GM12878 (cell line): Measurements from ENCODE around the gene THRAP3. TPM values are rescaled to one million over a fixed set of nuclear protein-coding genes. Genes with fewer than 3 reads are reported as not detected.

Experiments
- ATAC-seq: fragments of 200-7000 bp; cut with Tn5 transposase; 3 replicates; pipeline ENCODE4 v1.9.1; 2020; ENCODE audit warnings: mild to moderate bottlenecking, moderate library complexity
- BruUV-seq: library from RNA; stranded (reverse); fragments of 400-500 nt; replicated peaks from 2 replicates; lab custom pipeline; 2021; lab: Mats Ljungman, UMichigan
- CTCF ChIA-PET: fragments of 300-600 bp; sonication (Branson Sonifier 250); formaldehyde crosslinking; extraction: SDS; loops from one replicate; lab custom pipeline; 2021; ENCODE audit warnings: inconsistent platforms; lab: Yijun Ruan, JAX
- POLR2A ChIA-PET: fragments of 350-600 bp; formaldehyde crosslinking; extraction: SDS; loops from one replicate; lab custom pipeline; 2021; ENCODE audit warnings: inconsistent platforms; lab: Charles Lee
- RAD21 ChIA-PET: fragments of 300-600 bp; sonication (Branson Sonifier 250); formaldehyde crosslinking; loops from one replicate; lab custom pipeline; 2023; ENCODE audit warnings: antibody characterized with exemption; ENCODE audit not compliant: unreplicated experiment; lab: Charles Lee
- SMC1A ChIA-PET: fragments of 300-600 bp; sonication (Branson Sonifier 250); formaldehyde crosslinking; loops from one replicate; lab custom pipeline; 2023; ENCODE audit not compliant: unreplicated experiment, uncharacterized antibody; lab: Charles Lee
- DNase-seq: peaks from one replicate; pipeline ENCODE4 v3.0.0-alpha.2; 2011; ENCODE audit warnings: low read depth, low spot score
- FAIRE-seq: peaks from 3 replicates; lab custom pipeline; 2011; peaks lifted over from hg19 to GRCh38; lab: Jason Lieb, UNC
- H2AFZ ChIP-seq: 2 replicates; pipeline ENCODE4 v1.6.0; 2011; ENCODE audit warnings: low read depth, low read length, control low read depth; ENCODE audit not compliant: control insufficient read depth
- H3K27ac ChIP-seq: 2 replicates; pipeline ENCODE4 v1.5.1; 2011; ENCODE audit warnings: control low read depth; ENCODE audit not compliant: control insufficient read depth, insufficient read depth
- H3K27me3 ChIP-seq, 2 experiments: replicated peaks in 1 of 2; 2 replicates each; pipeline versions ENCODE4 v1.6.0 to v1.6.1; 2011; ENCODE audit warnings: low read length in 1 of 2; ENCODE audit not compliant: control insufficient read depth in 2 of 2, insufficient read depth in 2 of 2
- H3K36me3 ChIP-seq, 2 experiments: 2 replicates each; pipeline ENCODE4 v1.5.1; 2011; ENCODE audit warnings: low read length in 1 of 2; ENCODE audit not compliant: control insufficient read depth in 2 of 2, insufficient read depth in 2 of 2
- H3K4me1 ChIP-seq: 2 replicates; pipeline ENCODE4 v1.6.1; 2011; ENCODE audit warnings: mild to moderate bottlenecking, low read length, moderate library complexity, mixed read lengths; ENCODE audit not compliant: control insufficient read depth, insufficient read depth
- H3K4me2 ChIP-seq: 2 replicates; pipeline ENCODE4 v1.6.0; 2011; ENCODE audit warnings: control low read depth; ENCODE audit not compliant: control insufficient read depth, insufficient read depth
- H3K4me3 ChIP-seq: fragments of 200-600 bp; sonication (generic); 2 replicates; pipeline ENCODE4 v1.5.1; 2016
- H3K79me2 ChIP-seq: 2 replicates; pipeline ENCODE4 v1.6.0; 2011; ENCODE audit warnings: low read length; ENCODE audit not compliant: control insufficient read depth, insufficient read depth
- H3K9ac ChIP-seq: 2 replicates; pipeline ENCODE4 v1.8.0; 2011; ENCODE audit warnings: low read length, control low read depth, mixed read lengths; ENCODE audit not compliant: control insufficient read depth, insufficient read depth
- H3K9me3 ChIP-seq: replicated peaks from 3 replicates; pipeline ENCODE4 v1.5.1; 2011; ENCODE audit warnings: mild to moderate bottlenecking, low read length; ENCODE audit not compliant: control insufficient read depth, insufficient read depth
- H4K20me1 ChIP-seq: 2 replicates; pipeline ENCODE4 v1.6.0; 2011; ENCODE audit not compliant: control insufficient read depth, insufficient read depth
- FOXM1 ChIP-seq: IDR thresholded peaks from 2 replicates; pipeline ENCODE4 v1.6.1; 2012; ENCODE audit warnings: low read depth, mild to moderate bottlenecking, inconsistent platforms, low read length, moderate library complexity
- RAD51 ChIP-seq: fragments of 450-650 bp; IDR thresholded peaks from 2 replicates; pipeline ENCODE4 v1.6.1; 2016; ENCODE audit warnings: moderate library complexity, mild to moderate bottlenecking, inconsistent platforms
- ZNF217 ChIP-seq: fragments of 450-650 bp; IDR thresholded peaks from 2 replicates; pipeline ENCODE4 v1.6.1; 2017; ENCODE audit warnings: antibody characterized with exemption, mild to moderate bottlenecking
- WGBS: methylation state at CpG from one replicate; pipeline ENCODE4 v1.1.6; 2016; ENCODE audit warnings: low lambda C conversion rate; ENCODE audit not compliant: insufficient replicate concordance, insufficient coverage; ENCODE audit errors: missing lambda C conversion rate; 5-methylcytosine and 5-hydroxymethylcytosine counted together
- in situ Hi-C: fragments of 300-500 bp; cut with MboI; formaldehyde crosslinking; loops from 9 replicates; pipeline ENCODE4 v1.14.3; 2018; ENCODE audit warnings: mixed read lengths
- intact Hi-C: fragments of 100-400 bp; cut with micrococcal nuclease; formaldehyde crosslinking; loops from one replicate; pipeline ENCODE4 v1.14.2; 2022; ENCODE audit not compliant: unreplicated experiment
- polyA plus RNA-seq, 11 experiments: library from polyadenylated mRNA; depleted of rRNA in 4 of 11; unstranded in 6 of 11; stranded (reverse) in 5 of 11; fragments of >200 nt; fragmentation: Nextera tagmentation in 4 of 11; fragmentation: Illumina TruSeq in 1 of 11; extraction: Ambion mirVana in 4 of 11; extraction: Trizol in 1 of 11; gene quantifications; 1 replicate in 1 of 11; 2 replicates in 10 of 11; pipeline versions ENCODE4 v1.2.1 to v1.2.3, GENCODE V29; 2011 to 2016; ENCODE audit warnings: inconsistent platforms in 2 of 11, missing spikeins in 2 of 11, low read depth in 1 of 11
- total RNA-seq, 4 experiments: library from RNA; depleted of rRNA in 3 of 4; stranded (reverse); fragments of >200 nt in 3 of 4; fragmentation: Illumina TruSeq in 1 of 4; extraction: Trizol in 1 of 4; gene quantifications; 2 replicates each; pipeline versions ENCODE4 v1.2.1 to v1.2.3, GENCODE V29; 2013 to 2021
- TF ChIP-seq, protein P1 (sequence below): fragments of 450-650 bp; IDR thresholded peaks from 2 replicates; pipeline ENCODE4 v1.6.1; 2017; ENCODE audit warnings: mild to moderate bottlenecking, moderate library complexity
- TF ChIP-seq, protein P2 (sequence below): fragments of 450-650 bp; IDR thresholded peaks from 2 replicates; pipeline ENCODE4 v1.6.1; 2016; ENCODE audit warnings: mild to moderate bottlenecking

THRAP3 gene
- total and polyA plus RNA-seq, 10 of the 15 experiments (the other 5 are each of a cell fraction or from before 2014, with no cell fraction given): 76.3 to 173 (median 136) TPM

DNA sequence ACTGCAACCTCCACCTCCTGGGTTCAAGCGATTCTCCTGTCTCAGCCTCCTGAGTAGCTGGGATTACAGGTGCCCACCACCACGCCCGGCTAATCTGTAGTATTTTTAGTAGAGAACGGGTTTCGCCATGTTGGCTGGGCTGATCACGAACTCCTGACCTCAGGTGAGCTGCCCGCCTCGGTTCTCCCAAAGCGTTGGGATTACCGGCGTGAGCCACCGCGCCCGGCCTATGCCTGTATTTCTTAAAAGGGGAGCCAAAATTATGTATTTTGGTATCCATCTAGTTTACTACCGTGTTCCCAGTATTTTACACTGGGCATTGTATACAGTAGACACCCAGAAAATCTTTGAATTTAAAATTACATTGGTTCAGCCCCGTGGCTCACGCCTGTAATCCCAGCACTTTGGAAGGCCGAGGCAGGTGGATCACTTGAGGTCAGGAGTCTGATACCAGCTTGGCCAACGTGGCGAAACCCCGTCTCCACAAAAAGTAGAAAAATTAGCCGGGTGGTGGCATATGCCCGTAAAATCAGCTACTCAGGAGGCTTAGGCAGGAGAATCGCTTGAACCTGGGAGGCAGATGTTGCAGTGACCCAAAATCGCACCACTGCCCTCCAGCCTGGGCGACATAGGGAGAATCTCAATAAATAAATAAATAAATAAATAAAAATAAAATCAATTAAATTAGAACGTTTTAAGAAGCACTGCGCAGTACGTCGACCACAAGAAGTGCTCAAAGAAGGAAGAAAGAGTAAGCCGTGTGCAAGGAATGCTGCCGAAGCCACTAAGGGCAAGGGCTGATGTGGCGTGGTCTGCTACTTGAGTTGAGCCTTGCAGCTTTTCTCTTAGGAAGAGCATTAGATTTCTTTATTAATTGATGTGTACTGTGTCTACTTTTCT, 1.5 kb upstream of the THRAP3 start:
- ChIA-PET RAD21 (interaction anchor here (0.6 to 3.8 kb wide), 12 partner anchors 11 to 228 kb away, joined by 3 to 54 read pairs (median 4); partner anchors contain the start of genes OSCP1, SH3D21 and TRAPPC3), POLR2A (interaction anchor here (0.6 to 3.7 kb wide), 11 partner anchors 12 to 84 kb away, joined by 3 to 23 read pairs (median 10); partner anchors contain the start of genes MAP7D1, SH3D21 and TRAPPC3), SMC1A (interaction anchor here (0.5 to 2.7 kb wide), 9 partner anchors 9 to 199 kb away, joined by 3 to 27 read pairs (median 4); partner anchors contain the start of genes MAP7D1 and TRAPPC3), CTCF (interaction anchor here (0.6 to 4.4 kb wide), 10 partner anchors 13 to 198 kb away, joined by 3 to 29 read pairs (median 4); partner anchors contain the start of gene TRAPPC3)
- peak overlapping the region; percentile 88 for H3K27ac ChIP-seq
- peak overlapping the region; percentile 65 for H2AFZ ChIP-seq
- 0 out of 2 replicates have a peak, but pooled peaks cover 4% of the 10 kb centered on the region for H4K20me1 ChIP-seq
- peaks cover 2 to 4% of the 10 kb centered on the region in 2 experiments; a peak in 1 of 4 replicates for H3K36me3 ChIP-seq
- intact Hi-C loops: loop anchor here (10.0 kb wide), 1 partner anchor 162 kb away; the partner anchor contains the start of gene STK40
- DNase-seq (no peak), ATAC-seq (no peak), FAIRE-seq (no peak)
- BruUV-seq: no TSS peak
- in situ Hi-C loops: no loop called here
- H3K9me3 ChIP-seq: no peaks in the 10 kb centered on the region
- peak overlapping the region; percentile 67 for H3K4me3 ChIP-seq
- TF ChIP-seq ZNF217 (no peak), RAD51 (no peak), FOXM1 (no peak)
- TF ChIP-seq, protein P1, sequence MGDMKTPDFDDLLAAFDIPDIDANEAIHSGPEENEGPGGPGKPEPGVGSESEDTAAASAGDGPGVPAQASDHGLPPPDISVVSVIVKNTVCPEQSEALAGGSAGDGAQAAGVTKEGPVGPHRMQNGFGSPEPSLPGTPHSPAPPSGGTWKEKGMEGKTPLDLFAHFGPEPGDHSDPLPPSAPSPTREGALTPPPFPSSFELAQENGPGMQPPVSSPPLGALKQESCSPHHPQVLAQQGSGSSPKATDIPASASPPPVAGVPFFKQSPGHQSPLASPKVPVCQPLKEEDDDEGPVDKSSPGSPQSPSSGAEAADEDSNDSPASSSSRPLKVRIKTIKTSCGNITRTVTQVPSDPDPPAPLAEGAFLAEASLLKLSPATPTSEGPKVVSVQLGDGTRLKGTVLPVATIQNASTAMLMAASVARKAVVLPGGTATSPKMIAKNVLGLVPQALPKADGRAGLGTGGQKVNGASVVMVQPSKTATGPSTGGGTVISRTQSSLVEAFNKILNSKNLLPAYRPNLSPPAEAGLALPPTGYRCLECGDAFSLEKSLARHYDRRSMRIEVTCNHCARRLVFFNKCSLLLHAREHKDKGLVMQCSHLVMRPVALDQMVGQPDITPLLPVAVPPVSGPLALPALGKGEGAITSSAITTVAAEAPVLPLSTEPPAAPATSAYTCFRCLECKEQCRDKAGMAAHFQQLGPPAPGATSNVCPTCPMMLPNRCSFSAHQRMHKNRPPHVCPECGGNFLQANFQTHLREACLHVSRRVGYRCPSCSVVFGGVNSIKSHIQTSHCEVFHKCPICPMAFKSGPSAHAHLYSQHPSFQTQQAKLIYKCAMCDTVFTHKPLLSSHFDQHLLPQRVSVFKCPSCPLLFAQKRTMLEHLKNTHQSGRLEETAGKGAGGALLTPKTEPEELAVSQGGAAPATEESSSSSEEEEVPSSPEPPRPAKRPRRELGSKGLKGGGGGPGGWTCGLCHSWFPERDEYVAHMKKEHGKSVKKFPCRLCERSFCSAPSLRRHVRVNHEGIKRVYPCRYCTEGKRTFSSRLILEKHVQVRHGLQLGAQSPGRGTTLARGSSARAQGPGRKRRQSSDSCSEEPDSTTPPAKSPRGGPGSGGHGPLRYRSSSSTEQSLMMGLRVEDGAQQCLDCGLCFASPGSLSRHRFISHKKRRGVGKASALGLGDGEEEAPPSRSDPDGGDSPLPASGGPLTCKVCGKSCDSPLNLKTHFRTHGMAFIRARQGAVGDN: peak; percentile 22; the same call in 1 of the 2 replicates
- TF ChIP-seq, protein P2, sequence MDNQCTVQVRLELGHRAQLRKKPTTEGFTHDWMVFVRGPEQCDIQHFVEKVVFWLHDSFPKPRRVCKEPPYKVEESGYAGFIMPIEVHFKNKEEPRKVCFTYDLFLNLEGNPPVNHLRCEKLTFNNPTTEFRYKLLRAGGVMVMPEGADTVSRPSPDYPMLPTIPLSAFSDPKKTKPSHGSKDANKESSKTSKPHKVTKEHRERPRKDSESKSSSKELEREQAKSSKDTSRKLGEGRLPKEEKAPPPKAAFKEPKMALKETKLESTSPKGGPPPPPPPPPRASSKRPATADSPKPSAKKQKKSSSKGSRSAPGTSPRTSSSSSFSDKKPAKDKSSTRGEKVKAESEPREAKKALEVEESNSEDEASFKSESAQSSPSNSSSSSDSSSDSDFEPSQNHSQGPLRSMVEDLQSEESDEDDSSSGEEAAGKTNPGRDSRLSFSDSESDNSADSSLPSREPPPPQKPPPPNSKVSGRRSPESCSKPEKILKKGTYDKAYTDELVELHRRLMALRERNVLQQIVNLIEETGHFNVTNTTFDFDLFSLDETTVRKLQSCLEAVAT: 0 out of 2 replicates have a peak, but pooled peaks have one; percentile 4
- H3K27me3 ChIP-seq: no peaks in the 10 kb centered on the region
- peaks cover 33% of the 10 kb centered on the region for H3K79me2 ChIP-seq
- H3K9ac ChIP-seq: peak overlapping the region; percentile 79
- peak overlapping the region; percentile 74 for H3K4me2 ChIP-seq
- WGBS: 77% methylated on average over 32 of the region's 33 CpGs
- peaks cover 7% of the 10 kb centered on the region; the same call in 1 of the 2 replicates for H3K4me1 ChIP-seq
